Smooth muscle cell of the brain vasculature (primary cell): ENCODE results near the gene NHLRC4.

Experiments
- DNase-seq: peaks from one replicate; pipeline ENCODE4 v3.0.0-alpha.2; 2012; ENCODE audit warnings: low read depth, low spot score

NHLRC4 gene

GRCh38 chr16:530111-530817, 36.5 kb upstream of the NHLRC4 start:
- DNase-seq = no peak

GRCh38 chr16:531494-532125, 35.2 kb upstream of the NHLRC4 start:
- DNase-seq = no peak

GRCh38 chr16:533391-534123, 33.2 kb upstream of the NHLRC4 start:
- no peak for DNase-seq

- DNase-seq = no peak
Observed at GRCh38 chr16:534135-534534, 32.7 kb upstream of the NHLRC4 start.

GRCh38 chr16:534856-535445, 31.9 kb upstream of the NHLRC4 start:
- no peak for DNase-seq

GRCh38 chr16:535446-536405, 31.1 kb upstream of the NHLRC4 start:
- no peak for DNase-seq

GRCh38 chr16:536746-537145, 30.1 kb upstream of the NHLRC4 start:
- no peak for DNase-seq

GRCh38 chr16:537415-538335, 29.1 kb upstream of the NHLRC4 start:
- no peak for DNase-seq

- DNase-seq = no peak
Observed at GRCh38 chr16:539901-540530, 26.8 kb upstream of the NHLRC4 start.

- no peak for DNase-seq
Observed at GRCh38 chr16:540645-541340, 26.0 kb upstream of the NHLRC4 start.

GRCh38 chr16:543301-544164, 23.3 kb upstream of the NHLRC4 start:
- no peak for DNase-seq

GRCh38 chr16:544517-544916, 22.3 kb upstream of the NHLRC4 start:
- no peak for DNase-seq

GRCh38 chr16:546909-547770, 19.7 kb upstream of the NHLRC4 start:
- DNase-seq = no peak

- no peak for DNase-seq
Observed at GRCh38 chr16:548586-548985, 18.2 kb upstream of the NHLRC4 start.

GRCh38 chr16:549544-550263, 17.1 kb upstream of the NHLRC4 start:
- DNase-seq = no peak

- no peak for DNase-seq
Observed at GRCh38 chr16:551210-551609, 15.6 kb upstream of the NHLRC4 start.
